K562 (cell line): Measurements from ENCODE around the gene MPIG6B. TPM values are rescaled to one million over a fixed set of nuclear protein-coding genes. Genes with fewer than 3 reads are reported as not detected.

Experiments
- BRCA1 ChIP-seq, 2 experiments: fragments of 450-650 bp in 1 of 2; sonication (generic) in 1 of 2; formaldehyde crosslinking in 1 of 2; IDR thresholded peaks; 2 replicates each; pipeline versions ENCODE4 v1.5.0 to v1.6.1; 2017 to 2020; ENCODE audit warnings: mild to moderate bottlenecking in 1 of 2, missing genetic modification reagents in 1 of 2
- BRD9 ChIP-seq: fragments of 450-650 bp; IDR thresholded peaks from 2 replicates; pipeline ENCODE4 v1.6.1; 2018; ENCODE audit warnings: low read depth; ENCODE audit not compliant: partially characterized antibody
- CBFA2T3 ChIP-seq: fragments of 450-650 bp; IDR thresholded peaks from 2 replicates; pipeline ENCODE4 v1.6.1; 2017
- CBX5 ChIP-seq: IDR thresholded peaks from 2 replicates; pipeline ENCODE4 v1.6.1; 2014; ENCODE audit warnings: low read depth, borderline replicate concordance
- DIDO1 ChIP-seq: fragments of 450-650 bp; IDR thresholded peaks from 2 replicates; pipeline ENCODE4 v1.6.1; 2016; ENCODE audit warnings: low read depth, missing biosample characterization, missing genetic modification characterization
- DMBX1 ChIP-seq: fragments of 250-450 bp; sonication (Bioruptor Pico); IDR thresholded peaks from 2 replicates; pipeline ENCODE4 v1.8.0; 2022; ENCODE audit warnings: inconsistent platforms, mild to moderate bottlenecking, moderate library complexity, borderline replicate concordance
- HLTF ChIP-seq: fragments of 450-650 bp; IDR thresholded peaks from 2 replicates; pipeline ENCODE4 v1.6.1; 2016
- HMGN3 ChIP-seq: IDR thresholded peaks from 2 replicates; pipeline ENCODE4 v1.6.1; 2011; ENCODE audit warnings: borderline replicate concordance, low read depth, mild to moderate bottlenecking, mixed read lengths, low read length; ENCODE audit not compliant: insufficient read length; ENCODE audit errors: extremely low read depth
- MCM3 ChIP-seq: fragments of 450-650 bp; IDR thresholded peaks from 2 replicates; pipeline ENCODE4 v1.6.1; 2016
- PRMT5 ChIP-seq: sonication (generic); formaldehyde crosslinking; IDR thresholded peaks from 2 replicates; pipeline ENCODE4 v1.5.0; 2020; ENCODE audit warnings: missing genetic modification reagents
- RBM14 ChIP-seq: fragments of 200-400 bp; formaldehyde crosslinking; IDR thresholded peaks from 2 replicates; pipeline ENCODE4 v1.6.1; 2018; ENCODE audit warnings: low read depth, mild to moderate bottlenecking, low read length, moderate library complexity, borderline replicate concordance; ENCODE audit not compliant: insufficient read depth
- SP1 ChIP-seq: sonication (generic); formaldehyde crosslinking; IDR thresholded peaks from 2 replicates; pipeline ENCODE4 v1.8.1; 2022; ENCODE audit warnings: mild to moderate bottlenecking, missing genetic modification reagents
- SRSF7 ChIP-seq: fragments of 200-400 bp; formaldehyde crosslinking; optimal IDR thresholded peaks from 2 replicates; pipeline ENCODE3; 2017; ENCODE audit warnings: mild to moderate bottlenecking, low read depth, low read length
- STAG1 ChIP-seq: sonication (generic); formaldehyde crosslinking; IDR thresholded peaks from 2 replicates; pipeline ENCODE4 v1.5.0; 2020; ENCODE audit warnings: missing genetic modification reagents, borderline replicate concordance
- TARDBP ChIP-seq: fragments of 450-650 bp; IDR thresholded peaks from 2 replicates; pipeline ENCODE4 v1.6.1; 2016
- ZBTB7A ChIP-seq: IDR thresholded peaks from 2 replicates; pipeline ENCODE4 v1.6.1; 2011; ENCODE audit warnings: low read depth, mild to moderate bottlenecking, low read length, moderate library complexity, borderline replicate concordance; ENCODE audit not compliant: control insufficient read depth
- ZNF561 ChIP-seq: fragments of 450-650 bp; formaldehyde crosslinking; conservative IDR thresholded peaks from 2 replicates; pipeline ENCODE4 v1.4.0; 2020; ENCODE audit warnings: mild to moderate bottlenecking, moderate library complexity
- polyA plus RNA-seq, 8 experiments: library from polyadenylated mRNA; depleted of rRNA in 4 of 8; stranded (reverse) in 5 of 8; unstranded in 3 of 8; fragments of >200 nt; fragmentation: Nextera tagmentation in 2 of 8; fragmentation: Illumina TruSeq in 1 of 8; extraction: Ambion mirVana in 2 of 8; extraction: Trizol in 1 of 8; gene quantifications; 2 replicates each; pipeline versions ENCODE4 v1.2.1 to v1.2.3, GENCODE V29; 2011 to 2014; ENCODE audit warnings: inconsistent platforms in 1 of 8, missing spikeins in 1 of 8
- total RNA-seq, 7 experiments: library from RNA; depleted of rRNA in 6 of 7; stranded (reverse); fragments of >200 nt in 6 of 7; fragmentation: Illumina TruSeq in 2 of 7; extraction: Trizol in 2 of 7; gene quantifications; 2 replicates each; pipeline versions ENCODE4 v1.2.1 to v1.2.3, GENCODE V29; 2011 to 2021; ENCODE audit warnings: low replicate concordance in 1 of 7
- TF ChIP-seq, protein P1 (sequence below): sonication (generic); formaldehyde crosslinking; IDR thresholded peaks from 2 replicates; pipeline ENCODE4 v1.8.1; 2023; ENCODE audit warnings: mild to moderate bottlenecking, missing genetic modification reagents
- TF ChIP-seq, protein P2 (sequence below), 2 experiments: fragments of 450-650 bp; IDR thresholded peaks; 2 replicates each; pipeline ENCODE4 v1.6.1; 2016
- TF ChIP-seq, protein P3 (sequence below): fragments of 450-650 bp; IDR thresholded peaks from 2 replicates; pipeline ENCODE4 v1.7.1; 2018; ENCODE audit warnings: mild to moderate bottlenecking, low read depth; ENCODE audit not compliant: partially characterized antibody

The MPIG6B gene
- total and polyA plus RNA-seq, 9 of the 15 experiments (the other 6 are each of a cell fraction or from before 2014, with no cell fraction given), result 0.11 to 1.2 (median 0.28) TPM; not detected in 1

DNA sequence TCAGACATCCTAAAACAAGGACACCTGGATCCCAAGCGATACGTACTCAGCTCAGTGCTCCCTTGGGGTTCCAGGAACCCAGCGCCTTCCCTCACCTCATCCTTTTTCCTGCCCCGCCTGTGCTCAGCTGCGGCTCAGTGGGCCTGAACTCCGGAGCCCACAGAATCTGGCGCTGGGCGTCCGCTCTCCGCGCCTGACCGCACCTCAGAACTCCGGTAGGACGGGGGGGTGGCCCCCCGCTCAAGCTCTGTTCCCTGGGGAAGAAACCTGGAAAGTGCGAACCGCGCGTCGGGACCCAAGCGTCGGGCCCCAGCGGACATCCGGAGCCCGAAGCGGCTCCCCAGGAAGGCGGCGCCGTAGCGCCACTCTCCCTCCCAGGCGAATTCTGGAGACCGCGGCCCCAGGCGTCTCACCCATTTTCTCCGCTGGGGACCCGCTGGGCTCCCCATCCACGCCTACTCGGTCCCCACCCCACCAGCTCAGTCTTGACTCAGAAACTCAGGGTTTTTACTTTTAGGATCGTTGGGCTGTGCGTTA is 42.0 kb upstream of the MPIG6B start (continued):
- peak; percentile 26 for TF ChIP-seq HMGN3
- 0 out of 2 replicates have a peak, but pooled peaks have one; percentile 13 for TF ChIP-seq TARDBP
- 0 out of 2 replicates have a peak, but pooled peaks have one; percentile 53 for TF ChIP-seq PRMT5 (CRISPR knock-in tag)
- TF ChIP-seq CBX5, result 0 out of 2 replicates have a peak, but pooled peaks have one; percentile 10
- no peak for TF ChIP-seq DIDO1 (tag)
- TF ChIP-seq HLTF, result 0 out of 2 replicates have a peak, but pooled peaks have one; percentile 62
- TF ChIP-seq ZBTB7A, result 0 out of 2 replicates have a peak, but pooled peaks have one; percentile 45
- TF ChIP-seq BRCA1 (IDR thresholded peaks at IDR 0.05), result no peak
- 0 out of 2 replicates have a peak, but pooled peaks have one; percentile 43 for TF ChIP-seq BRCA1 (CRISPR knock-in tag; IDR thresholded peaks at IDR 0.05)
- 0 out of 2 replicates have a peak, but pooled peaks have one; percentile 2 for TF ChIP-seq DMBX1 (CRISPR knock-in tag)
- TF ChIP-seq, protein P1, sequence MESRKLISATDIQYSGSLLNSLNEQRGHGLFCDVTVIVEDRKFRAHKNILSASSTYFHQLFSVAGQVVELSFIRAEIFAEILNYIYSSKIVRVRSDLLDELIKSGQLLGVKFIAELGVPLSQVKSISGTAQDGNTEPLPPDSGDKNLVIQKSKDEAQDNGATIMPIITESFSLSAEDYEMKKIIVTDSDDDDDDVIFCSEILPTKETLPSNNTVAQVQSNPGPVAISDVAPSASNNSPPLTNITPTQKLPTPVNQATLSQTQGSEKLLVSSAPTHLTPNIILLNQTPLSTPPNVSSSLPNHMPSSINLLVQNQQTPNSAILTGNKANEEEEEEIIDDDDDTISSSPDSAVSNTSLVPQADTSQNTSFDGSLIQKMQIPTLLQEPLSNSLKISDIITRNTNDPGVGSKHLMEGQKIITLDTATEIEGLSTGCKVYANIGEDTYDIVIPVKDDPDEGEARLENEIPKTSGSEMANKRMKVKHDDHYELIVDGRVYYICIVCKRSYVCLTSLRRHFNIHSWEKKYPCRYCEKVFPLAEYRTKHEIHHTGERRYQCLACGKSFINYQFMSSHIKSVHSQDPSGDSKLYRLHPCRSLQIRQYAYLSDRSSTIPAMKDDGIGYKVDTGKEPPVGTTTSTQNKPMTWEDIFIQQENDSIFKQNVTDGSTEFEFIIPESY (CRISPR knock-in tag), result peak; percentile 86
- TF ChIP-seq RBM14, result peak; percentile 85; the same call in 1 of the 2 replicates
- no peak for TF ChIP-seq BRD9
- TF ChIP-seq MCM3, result no peak
- TF ChIP-seq ZNF561, result no peak
- TF ChIP-seq, protein P2, sequence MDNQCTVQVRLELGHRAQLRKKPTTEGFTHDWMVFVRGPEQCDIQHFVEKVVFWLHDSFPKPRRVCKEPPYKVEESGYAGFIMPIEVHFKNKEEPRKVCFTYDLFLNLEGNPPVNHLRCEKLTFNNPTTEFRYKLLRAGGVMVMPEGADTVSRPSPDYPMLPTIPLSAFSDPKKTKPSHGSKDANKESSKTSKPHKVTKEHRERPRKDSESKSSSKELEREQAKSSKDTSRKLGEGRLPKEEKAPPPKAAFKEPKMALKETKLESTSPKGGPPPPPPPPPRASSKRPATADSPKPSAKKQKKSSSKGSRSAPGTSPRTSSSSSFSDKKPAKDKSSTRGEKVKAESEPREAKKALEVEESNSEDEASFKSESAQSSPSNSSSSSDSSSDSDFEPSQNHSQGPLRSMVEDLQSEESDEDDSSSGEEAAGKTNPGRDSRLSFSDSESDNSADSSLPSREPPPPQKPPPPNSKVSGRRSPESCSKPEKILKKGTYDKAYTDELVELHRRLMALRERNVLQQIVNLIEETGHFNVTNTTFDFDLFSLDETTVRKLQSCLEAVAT (IDR thresholded peaks at IDR 0.05), result peak in 1 of 2 experiments; percentile 38; a peak in 1 of 4 replicates
- 0 out of 2 replicates have a peak, but pooled peaks have one; percentile 17 for TF ChIP-seq STAG1 (CRISPR knock-in tag)
- no peak for TF ChIP-seq CBFA2T3
- TF ChIP-seq SRSF7, result peak; percentile 80
- TF ChIP-seq, protein P3, sequence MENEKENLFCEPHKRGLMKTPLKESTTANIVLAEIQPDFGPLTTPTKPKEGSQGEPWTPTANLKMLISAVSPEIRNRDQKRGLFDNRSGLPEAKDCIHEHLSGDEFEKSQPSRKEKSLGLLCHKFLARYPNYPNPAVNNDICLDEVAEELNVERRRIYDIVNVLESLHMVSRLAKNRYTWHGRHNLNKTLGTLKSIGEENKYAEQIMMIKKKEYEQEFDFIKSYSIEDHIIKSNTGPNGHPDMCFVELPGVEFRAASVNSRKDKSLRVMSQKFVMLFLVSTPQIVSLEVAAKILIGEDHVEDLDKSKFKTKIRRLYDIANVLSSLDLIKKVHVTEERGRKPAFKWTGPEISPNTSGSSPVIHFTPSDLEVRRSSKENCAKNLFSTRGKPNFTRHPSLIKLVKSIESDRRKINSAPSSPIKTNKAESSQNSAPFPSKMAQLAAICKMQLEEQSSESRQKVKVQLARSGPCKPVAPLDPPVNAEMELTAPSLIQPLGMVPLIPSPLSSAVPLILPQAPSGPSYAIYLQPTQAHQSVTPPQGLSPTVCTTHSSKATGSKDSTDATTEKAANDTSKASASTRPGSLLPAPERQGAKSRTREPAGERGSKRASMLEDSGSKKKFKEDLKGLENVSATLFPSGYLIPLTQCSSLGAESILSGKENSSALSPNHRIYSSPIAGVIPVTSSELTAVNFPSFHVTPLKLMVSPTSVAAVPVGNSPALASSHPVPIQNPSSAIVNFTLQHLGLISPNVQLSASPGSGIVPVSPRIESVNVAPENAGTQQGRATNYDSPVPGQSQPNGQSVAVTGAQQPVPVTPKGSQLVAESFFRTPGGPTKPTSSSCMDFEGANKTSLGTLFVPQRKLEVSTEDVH, result peak; percentile 7
- peak; percentile 11; the same call in 1 of the 2 replicates for TF ChIP-seq SP1 (CRISPR knock-in tag)
